H9 (cell line): ENCODE data around the gene DNAJB9. TPM values are rescaled to one million over a fixed set of nuclear protein-coding genes. Genes with fewer than 3 reads are reported as not detected.
A peak's percentile ranks its signal among the peaks of the same experiment; 100 is the strongest.

Experiments
- DNase-seq: peaks from one replicate; pipeline ENCODE4 v3.0.0-alpha.2; 2017
- H2AFZ ChIP-seq: one replicate; pipeline ENCODE4 v1.6.1; 2013; ENCODE audit warnings: mild to moderate bottlenecking, low read length, control low read depth, moderate library complexity
- H2AK5ac ChIP-seq: 2 replicates; pipeline ENCODE4 v1.6.1; 2013; ENCODE audit warnings: low read length, control low read depth, mixed read lengths; ENCODE audit not compliant: insufficient read length
- H2BK120ac ChIP-seq: one replicate; pipeline ENCODE4 v1.6.1; 2013; ENCODE audit warnings: low read depth, mild to moderate bottlenecking, low read length, control low read depth, inconsistent platforms; ENCODE audit not compliant: poor library complexity, severe bottlenecking
- H2BK12ac ChIP-seq: 2 replicates; pipeline ENCODE4 v1.6.1; 2013; ENCODE audit warnings: low read length, control low read depth, mixed read lengths, low read depth; ENCODE audit not compliant: insufficient read length
- H2BK15ac ChIP-seq: 2 replicates; pipeline ENCODE4 v1.6.1; 2013; ENCODE audit warnings: low read depth, low read length, control low read depth
- H2BK20ac ChIP-seq: one replicate; pipeline ENCODE4 v1.6.1; 2013; ENCODE audit warnings: low read depth, mild to moderate bottlenecking, low read length, control low read depth, inconsistent platforms; ENCODE audit not compliant: poor library complexity, severe bottlenecking
- H2BK5ac ChIP-seq: 2 replicates; pipeline ENCODE4 v1.6.1; 2013; ENCODE audit warnings: low read length, control low read depth, mixed read lengths; ENCODE audit not compliant: insufficient read length
- H3K14ac ChIP-seq: 2 replicates; pipeline ENCODE4 v1.6.1; 2013; ENCODE audit warnings: low read length, control low read depth; ENCODE audit not compliant: insufficient read depth
- H3K18ac ChIP-seq: 2 replicates; pipeline ENCODE4 v1.6.1; 2013; ENCODE audit warnings: low read depth, mild to moderate bottlenecking, mixed read lengths, low read length, control low read depth; ENCODE audit not compliant: insufficient read length
- H3K23ac ChIP-seq: 2 replicates; pipeline ENCODE4 v1.6.1; 2013; ENCODE audit warnings: low read length, control low read depth, mixed read lengths, low read depth; ENCODE audit not compliant: insufficient read length
- H3K23me2 ChIP-seq: 2 replicates; pipeline ENCODE4 v1.6.1; 2013; ENCODE audit warnings: low read depth, mild to moderate bottlenecking, mixed read lengths, low read length, control low read depth; ENCODE audit not compliant: insufficient read length, poor library complexity, severe bottlenecking
- H3K27ac ChIP-seq: 2 replicates; pipeline ENCODE4 v1.5.1; 2013; ENCODE audit warnings: low read length, control low read depth, mixed read lengths, low read depth; ENCODE audit not compliant: insufficient read length
- H3K27me3 ChIP-seq: 2 replicates; pipeline ENCODE4 v1.6.1; 2013; ENCODE audit warnings: low read length, control low read depth, inconsistent platforms; ENCODE audit not compliant: insufficient read depth
- H3K4ac ChIP-seq: 2 replicates; pipeline ENCODE4 v1.6.1; 2013; ENCODE audit warnings: low read depth, mild to moderate bottlenecking, control low read depth, inconsistent platforms, low read length, moderate library complexity
- H3K4me1 ChIP-seq: 2 replicates; pipeline ENCODE4 v1.6.1; 2013; ENCODE audit warnings: low read length, control low read depth, inconsistent platforms; ENCODE audit not compliant: insufficient read depth
- H3K4me2 ChIP-seq: 2 replicates; pipeline ENCODE4 v1.6.1; 2013; ENCODE audit warnings: low read length, control low read depth, mixed read lengths; ENCODE audit not compliant: insufficient read length, insufficient read depth
- H3K56ac ChIP-seq: 2 replicates; pipeline ENCODE4 v1.6.1; 2013; ENCODE audit warnings: low read depth, mild to moderate bottlenecking, mixed read lengths, low read length, control low read depth; ENCODE audit not compliant: insufficient read length
- H3K79me1 ChIP-seq: 2 replicates; pipeline ENCODE4 v1.6.1; 2013; ENCODE audit warnings: low read depth, mild to moderate bottlenecking, moderate library complexity, low read length, control low read depth, inconsistent platforms; ENCODE audit not compliant: insufficient read depth, poor library complexity, severe bottlenecking
- H3K79me2 ChIP-seq: 2 replicates; pipeline ENCODE4 v1.6.1; 2013; ENCODE audit warnings: low read length, control low read depth, inconsistent platforms; ENCODE audit not compliant: insufficient read depth
- H3K9ac ChIP-seq: 2 replicates; pipeline ENCODE4 v1.6.1; 2013; ENCODE audit warnings: low read length, control low read depth, mixed read lengths; ENCODE audit not compliant: insufficient read length; ENCODE audit errors: extremely low read depth
- H3K9me3 ChIP-seq: one replicate; pipeline ENCODE4 v1.6.1; 2013; ENCODE audit warnings: low read depth, low read length, inconsistent platforms; ENCODE audit not compliant: control insufficient read depth
- H3T11ph ChIP-seq: one replicate; pipeline ENCODE4 v1.6.1; 2013; ENCODE audit warnings: mild to moderate bottlenecking, low read length, control low read depth, inconsistent platforms
- H4K20me1 ChIP-seq: one replicate; pipeline ENCODE4 v1.6.1; 2013; ENCODE audit not compliant: control insufficient read depth, insufficient read length, insufficient read depth
- H4K5ac ChIP-seq: 2 replicates; pipeline ENCODE4 v1.6.1; 2013; ENCODE audit warnings: low read depth, mild to moderate bottlenecking, mixed read lengths, low read length, control low read depth; ENCODE audit not compliant: insufficient read length
- H4K8ac ChIP-seq: replicated peaks from 2 replicates; pipeline ENCODE4 v1.6.1; 2013; ENCODE audit warnings: low read length, control low read depth, mixed read lengths, low read depth; ENCODE audit not compliant: insufficient read length
- H4K91ac ChIP-seq: 2 replicates; pipeline ENCODE4 v1.6.1; 2013; ENCODE audit warnings: low read depth, mild to moderate bottlenecking, moderate library complexity, mixed read lengths, low read length, control low read depth; ENCODE audit not compliant: insufficient read length
- H3K27ac Mint-ChIP-seq, 3 experiments: 2 replicates in 2 of 3; 3 replicates in 1 of 3; pipeline ENCODE4 v1.8.0; 2020 to 2021; ENCODE audit warnings: mixed read lengths in 3 of 3, mild to moderate bottlenecking in 1 of 3, moderate library complexity in 1 of 3
- H3K27me3 Mint-ChIP-seq: 2 replicates; pipeline ENCODE4 v1.8.0; 2021; ENCODE audit warnings: low read depth, mild to moderate bottlenecking, moderate library complexity, mixed read lengths
- H3K36me3 Mint-ChIP-seq, 3 experiments: 2 replicates in 2 of 3; 3 replicates in 1 of 3; pipeline ENCODE4 v1.8.0; 2020 to 2021; ENCODE audit warnings: low read depth in 3 of 3, mixed read lengths in 3 of 3; ENCODE audit not compliant: insufficient read depth in 1 of 3
- H3K4me1 Mint-ChIP-seq, 2 experiments: 2 replicates each; pipeline ENCODE4 v1.8.0; 2020; ENCODE audit warnings: mixed read lengths in 2 of 2
- H3K4me3 Mint-ChIP-seq, 2 experiments: 2 replicates in 1 of 2; 3 replicates in 1 of 2; pipeline ENCODE4 v1.8.0; 2020 to 2021; ENCODE audit warnings: mild to moderate bottlenecking in 2 of 2, mixed read lengths in 2 of 2, moderate library complexity in 1 of 2
- H3K9me3 Mint-ChIP-seq, 2 experiments: 2 replicates in 1 of 2; 3 replicates in 1 of 2; pipeline ENCODE4 v1.8.0; 2020; ENCODE audit warnings: mild to moderate bottlenecking in 2 of 2, mixed read lengths in 2 of 2, moderate library complexity in 1 of 2
- WGBS: extraction: QIAGEN DNeasy Blood & Tissue Kit; methylation state at CpG from one replicate; pipeline ENCODE4 v1.1.7; 2013; ENCODE audit warnings: missing lambda C conversion rate, low lambda C conversion rate, mixed read lengths; ENCODE audit not compliant: insufficient read length; ENCODE audit errors: extremely low coverage; 5-methylcytosine and 5-hydroxymethylcytosine counted together
- total RNA-seq: library from RNA; stranded (reverse); gene quantifications from 2 replicates; pipeline ENCODE4 v1.2.1, GENCODE V29; 2021
- TF ChIP-seq, protein P1 (sequence below): fragments of 200-600 bp; sonication (generic); conservative IDR thresholded peaks from 3 replicates; pipeline ENCODE4 v1.8.0; 2021; ENCODE audit warnings: antibody characterized with exemption, mild to moderate bottlenecking

DNAJB9 gene
- total RNA-seq, 1 experiment from 2014 or later = 11.3 TPM

GRCh38 chr7:108570146-108570755, 577 bp downstream of the DNAJB9 start:
- no peak overlapping the region for H2BK15ac ChIP-seq
- H4K20me1 ChIP-seq = no peaks in the 10 kb centered on the region
- peak overlapping the region; percentile 9 for H2BK5ac ChIP-seq
- no peak overlapping the region for H4K8ac ChIP-seq
- peak overlapping the region; percentile 94 to 97 for H3K4me3 Mint-ChIP-seq
- H3K27me3 ChIP-seq = no peaks in the 10 kb centered on the region
- no peak overlapping the region for H3K4ac ChIP-seq
- H2AFZ ChIP-seq = no peak overlapping the region
- no peak overlapping the region for H2BK20ac ChIP-seq
- no peak overlapping the region for H3T11ph ChIP-seq
- no peaks in the 10 kb centered on the region for H3K4me1 ChIP-seq
- H4K91ac ChIP-seq = peak overlapping the region; percentile 43
- H3K79me2 ChIP-seq = peaks cover 5% of the 10 kb centered on the region; the same call in 1 of the 2 replicates
- H2AK5ac ChIP-seq = no peak overlapping the region
- H2BK120ac ChIP-seq = no peak overlapping the region
- no peak for DNase-seq
- peaks cover 0 to 2% of the 10 kb centered on the region in 2 experiments; a peak in 2 of 5 replicates for H3K9me3 Mint-ChIP-seq
- peak overlapping the region; percentile 46 for H3K18ac ChIP-seq
- no CpG with 5 or more reads among the region's 36 CpGs for WGBS
- H4K5ac ChIP-seq = peak overlapping the region; percentile 49
- peak overlapping the region; percentile 84 for H3K9ac ChIP-seq
- H3K27me3 Mint-ChIP-seq = no peaks in the 10 kb centered on the region; the same call in 1 of the 2 replicates
- H3K27ac Mint-ChIP-seq = peak overlapping the region; percentile 98 to 100 (median 98)
- H3K56ac ChIP-seq = no peak overlapping the region
- H3K14ac ChIP-seq = peak overlapping the region; percentile 98
- peaks cover 15 to 36% (median 34%) of the 10 kb centered on the region in 3 experiments; a peak in 6 of 7 replicates for H3K36me3 Mint-ChIP-seq
- H3K4me2 ChIP-seq = peak overlapping the region; percentile 96
- peaks cover 14% of the 10 kb centered on the region for H3K23me2 ChIP-seq
- H3K27ac ChIP-seq = no peak overlapping the region
- H3K4me1 Mint-ChIP-seq = peaks cover 25 to 26% of the 10 kb centered on the region in 2 experiments
- no peaks in the 10 kb centered on the region for H3K9me3 ChIP-seq
- H3K79me1 ChIP-seq = peaks cover 3% of the 10 kb centered on the region
- H2BK12ac ChIP-seq = peak overlapping the region; percentile 55
- TF ChIP-seq, protein P1, sequence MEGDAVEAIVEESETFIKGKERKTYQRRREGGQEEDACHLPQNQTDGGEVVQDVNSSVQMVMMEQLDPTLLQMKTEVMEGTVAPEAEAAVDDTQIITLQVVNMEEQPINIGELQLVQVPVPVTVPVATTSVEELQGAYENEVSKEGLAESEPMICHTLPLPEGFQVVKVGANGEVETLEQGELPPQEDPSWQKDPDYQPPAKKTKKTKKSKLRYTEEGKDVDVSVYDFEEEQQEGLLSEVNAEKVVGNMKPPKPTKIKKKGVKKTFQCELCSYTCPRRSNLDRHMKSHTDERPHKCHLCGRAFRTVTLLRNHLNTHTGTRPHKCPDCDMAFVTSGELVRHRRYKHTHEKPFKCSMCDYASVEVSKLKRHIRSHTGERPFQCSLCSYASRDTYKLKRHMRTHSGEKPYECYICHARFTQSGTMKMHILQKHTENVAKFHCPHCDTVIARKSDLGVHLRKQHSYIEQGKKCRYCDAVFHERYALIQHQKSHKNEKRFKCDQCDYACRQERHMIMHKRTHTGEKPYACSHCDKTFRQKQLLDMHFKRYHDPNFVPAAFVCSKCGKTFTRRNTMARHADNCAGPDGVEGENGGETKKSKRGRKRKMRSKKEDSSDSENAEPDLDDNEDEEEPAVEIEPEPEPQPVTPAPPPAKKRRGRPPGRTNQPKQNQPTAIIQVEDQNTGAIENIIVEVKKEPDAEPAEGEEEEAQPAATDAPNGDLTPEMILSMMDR = no peak
- no peak overlapping the region for H3K23ac ChIP-seq
